MM.1S (cell line): ENCODE measurements around the gene ALLC.

Experiments
- EZH2 ChIP-seq: fragments of 300-600 bp; sonication (generic); optimal IDR thresholded peaks from 2 replicates; pipeline ENCODE3; 2017; ENCODE audit warnings: low read depth, mild to moderate bottlenecking, antibody characterized with exemption, low read length, mixed read lengths
- TF ChIP-seq, protein P1 (sequence below): fragments of 300-600 bp; sonication (generic); IDR thresholded peaks from 2 replicates; pipeline ENCODE4 v1.5.1; 2016; ENCODE audit warnings: antibody characterized with exemption, low read length, mixed read lengths

DNA sequence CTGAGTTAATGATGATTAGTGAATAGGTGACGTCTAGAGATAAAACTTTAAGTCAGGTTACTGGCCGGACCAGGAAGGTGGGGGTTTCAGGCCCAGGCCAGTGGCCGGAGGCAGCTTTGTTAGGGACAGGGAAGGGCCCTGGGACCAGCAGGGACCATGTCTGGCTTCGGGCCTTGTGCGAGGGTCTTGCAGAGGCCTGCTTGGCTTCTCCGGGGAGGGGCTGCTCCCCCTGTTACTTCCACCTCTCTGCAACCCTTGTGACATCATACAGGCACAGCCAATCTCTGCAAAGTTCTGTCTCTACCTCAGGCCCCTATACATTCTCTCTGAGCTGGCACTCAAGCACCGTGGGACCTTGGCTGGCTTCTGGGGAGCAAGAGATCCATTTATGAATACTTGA lies at the start of gene ALLC:
- TF ChIP-seq, protein P1, sequence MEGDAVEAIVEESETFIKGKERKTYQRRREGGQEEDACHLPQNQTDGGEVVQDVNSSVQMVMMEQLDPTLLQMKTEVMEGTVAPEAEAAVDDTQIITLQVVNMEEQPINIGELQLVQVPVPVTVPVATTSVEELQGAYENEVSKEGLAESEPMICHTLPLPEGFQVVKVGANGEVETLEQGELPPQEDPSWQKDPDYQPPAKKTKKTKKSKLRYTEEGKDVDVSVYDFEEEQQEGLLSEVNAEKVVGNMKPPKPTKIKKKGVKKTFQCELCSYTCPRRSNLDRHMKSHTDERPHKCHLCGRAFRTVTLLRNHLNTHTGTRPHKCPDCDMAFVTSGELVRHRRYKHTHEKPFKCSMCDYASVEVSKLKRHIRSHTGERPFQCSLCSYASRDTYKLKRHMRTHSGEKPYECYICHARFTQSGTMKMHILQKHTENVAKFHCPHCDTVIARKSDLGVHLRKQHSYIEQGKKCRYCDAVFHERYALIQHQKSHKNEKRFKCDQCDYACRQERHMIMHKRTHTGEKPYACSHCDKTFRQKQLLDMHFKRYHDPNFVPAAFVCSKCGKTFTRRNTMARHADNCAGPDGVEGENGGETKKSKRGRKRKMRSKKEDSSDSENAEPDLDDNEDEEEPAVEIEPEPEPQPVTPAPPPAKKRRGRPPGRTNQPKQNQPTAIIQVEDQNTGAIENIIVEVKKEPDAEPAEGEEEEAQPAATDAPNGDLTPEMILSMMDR = no peak
- no peak for TF ChIP-seq EZH2
